Duodenal mucosa (tissue), 2 donors: Measurements from ENCODE around the gene ZNF182.
"Not testable (repeated sequence)": the region's sequence is repeated elsewhere in the genome, so short reads cannot be mapped to it uniquely, and the experiment has no call there.

Experiments
- H3K27ac ChIP-seq: one replicate; pipeline ENCODE4 v1.7.0; 2013; ENCODE audit warnings: low read depth, low read length
- H3K27me3 ChIP-seq, 2 donors: one replicate each; pipeline ENCODE4 v1.7.0; 2013; ENCODE audit warnings: low read length in 2 of 2, control low read depth in 1 of 2; ENCODE audit not compliant: insufficient read depth in 2 of 2, control insufficient read depth in 1 of 2
- H3K36me3 ChIP-seq, 2 donors: one replicate each; pipeline ENCODE4 v1.7.0; 2013; ENCODE audit warnings: low read length in 2 of 2, control low read depth in 1 of 2; ENCODE audit not compliant: insufficient read depth in 2 of 2, control insufficient read depth in 1 of 2
- H3K4me1 ChIP-seq, 2 donors: one replicate each; pipeline ENCODE4 v1.7.0; 2013; ENCODE audit warnings: low read length in 2 of 2, control low read depth in 1 of 2; ENCODE audit not compliant: insufficient read depth in 2 of 2, control insufficient read depth in 1 of 2
- H3K4me3 ChIP-seq, 2 donors: one replicate each; pipeline ENCODE4 v1.7.0; 2013; ENCODE audit warnings: low read length in 2 of 2, low read depth in 1 of 2
- H3K9ac ChIP-seq, 2 donors: one replicate each; pipeline ENCODE4 v1.7.0; 2013; ENCODE audit warnings: low read length in 2 of 2, low read depth in 1 of 2
- H3K9me3 ChIP-seq, 2 donors: one replicate each; pipeline ENCODE4 v1.7.0; 2013; ENCODE audit warnings: low read length in 2 of 2, control low read depth in 1 of 2; ENCODE audit not compliant: control insufficient read depth in 1 of 2

The ZNF182 gene

GRCh38 chrX:48003758-48004457 is at the start of gene ZNF182:
Gene ZNF182, minus strand, starts transcription at chrX:48003989. Its CDS starts 1,380 bp downstream, at chrX:48002609.
- H3K9ac ChIP-seq, result peak within 1 kb of the TSS; percentile 64 to 77
- peak within 1 kb of the TSS; percentile 86 to 87 for H3K4me3 ChIP-seq
- H3K9me3 ChIP-seq, result no peaks in the 10 kb centered on the region
- H3K27me3 ChIP-seq, result no peaks in the 10 kb centered on the region
- H3K36me3 ChIP-seq, result peaks cover 0 to 4% of the 10 kb centered on the region in 2 donors
- peak within 1 kb of the TSS; percentile 42 for H3K27ac ChIP-seq
- H3K4me1 ChIP-seq, result peaks cover 0 to 6% of the 10 kb centered on the region in 2 donors

- no peaks in the 10 kb centered on the region for H3K4me1 ChIP-seq
- H3K4me3 ChIP-seq, result no peak overlapping the region
- H3K36me3 ChIP-seq, result no peaks in the 10 kb centered on the region
- H3K27me3 ChIP-seq, result no peaks in the 10 kb centered on the region
- no peak overlapping the region for H3K27ac ChIP-seq
- H3K9me3 ChIP-seq, result no peaks in the 10 kb centered on the region
- H3K9ac ChIP-seq, result no peak overlapping the region
Observed at GRCh38 chrX:48046846-48047245, 43.1 kb upstream of the ZNF182 start.

GRCh38 chrX:48045410-48046311 is 41.9 kb upstream of the ZNF182 start:
- H3K27ac ChIP-seq, result no peak overlapping the region

GRCh38 chrX:48043056-48043455 is 39.3 kb upstream of the ZNF182 start:
- no peaks in the 10 kb centered on the region for H3K4me1 ChIP-seq
- no peak overlapping the region for H3K4me3 ChIP-seq
- no peaks in the 10 kb centered on the region for H3K36me3 ChIP-seq
- no peaks in the 10 kb centered on the region for H3K27me3 ChIP-seq
- no peak overlapping the region for H3K27ac ChIP-seq
- no peaks in the 10 kb centered on the region for H3K9me3 ChIP-seq
- H3K9ac ChIP-seq, result no peak overlapping the region

More at GRCh38 chrX:48045410-48046311, 41.9 kb upstream of the ZNF182 start:
- H3K36me3 ChIP-seq, result no peaks in the 10 kb centered on the region
- H3K4me1 ChIP-seq, result no peaks in the 10 kb centered on the region
- H3K4me3 ChIP-seq, result no peak overlapping the region
- no peaks in the 10 kb centered on the region for H3K9me3 ChIP-seq
- H3K9ac ChIP-seq, result no peak overlapping the region
- H3K27me3 ChIP-seq, result no peaks in the 10 kb centered on the region

GRCh38 chrX:48035891-48036290 is 32.1 kb upstream of the ZNF182 start:
- H3K36me3 ChIP-seq, result no peaks in the 10 kb centered on the region
- H3K9me3 ChIP-seq, result no peaks in the 10 kb centered on the region
- no peaks in the 10 kb centered on the region for H3K4me1 ChIP-seq
- no peak overlapping the region for H3K4me3 ChIP-seq
- no peaks in the 10 kb centered on the region for H3K27me3 ChIP-seq
- no peak overlapping the region for H3K27ac ChIP-seq
- H3K9ac ChIP-seq, result no peak overlapping the region

GRCh38 chrX:48030641-48031173 is 26.9 kb upstream of the ZNF182 start:
- H3K36me3 ChIP-seq, H3K4me1 ChIP-seq, H3K27me3 ChIP-seq, H3K4me3 ChIP-seq, H3K27ac ChIP-seq, H3K9me3 ChIP-seq, H3K9ac ChIP-seq: not testable (repeated sequence)

GRCh38 chrX:48030237-48030636 is 26.4 kb upstream of the ZNF182 start:
- H3K27ac ChIP-seq, result no peak overlapping the region
- no peaks in the 10 kb centered on the region for H3K36me3 ChIP-seq
- H3K9me3 ChIP-seq, result no peaks in the 10 kb centered on the region
- H3K4me1 ChIP-seq, result no peaks in the 10 kb centered on the region
- no peak overlapping the region for H3K4me3 ChIP-seq
- no peak overlapping the region for H3K9ac ChIP-seq
- H3K27me3 ChIP-seq, result no peaks in the 10 kb centered on the region

GRCh38 chrX:48028091-48028490 is 24.3 kb upstream of the ZNF182 start:
- no peaks in the 10 kb centered on the region for H3K27me3 ChIP-seq
- no peaks in the 10 kb centered on the region for H3K36me3 ChIP-seq
- H3K4me3 ChIP-seq, result no peak overlapping the region
- no peak overlapping the region for H3K9ac ChIP-seq
- no peak overlapping the region for H3K27ac ChIP-seq
- no peaks in the 10 kb centered on the region for H3K4me1 ChIP-seq
- no peaks in the 10 kb centered on the region for H3K9me3 ChIP-seq

- H3K36me3 ChIP-seq, H3K9me3 ChIP-seq, H3K9ac ChIP-seq, H3K4me3 ChIP-seq, H3K27me3 ChIP-seq, H3K27ac ChIP-seq, H3K4me1 ChIP-seq: not testable (repeated sequence)
Observed at GRCh38 chrX:48027545-48027944, 23.8 kb upstream of the ZNF182 start.

- Histone ChIP-seq H3K9ac (no peak overlapping the region), H3K9me3 (no peaks in the 10 kb centered on the region), H3K27me3 (no peaks in the 10 kb centered on the region), H3K4me1 (no peaks in the 10 kb centered on the region), H3K27ac (no peak overlapping the region), H3K4me3 (no peak overlapping the region), H3K36me3 (no peaks in the 10 kb centered on the region)
Observed at GRCh38 chrX:48025561-48025960, 21.8 kb upstream of the ZNF182 start.
